Activated CD4-positive, alpha-beta memory T cell treated with anti-CD3 and anti-CD28 coated beads for 36 hours (primary cell): ENCODE results near the gene ATOSB. TPM values are rescaled to one million over a fixed set of nuclear protein-coding genes. Genes with fewer than 3 reads are reported as not detected.

Experiments
- CTCF ChIA-PET: fragments of 350-600 bp; sonication (Branson Sonifier 250); formaldehyde crosslinking; loops from one replicate; lab custom pipeline; 2021; ENCODE audit warnings: antibody characterized with exemption, inconsistent platforms; lab: Charles Lee
- POLR2A ChIA-PET: fragments of 350-600 bp; sonication (Branson Sonifier 250); formaldehyde crosslinking; loops from one replicate; lab custom pipeline; 2021; ENCODE audit warnings: antibody characterized with exemption; lab: Charles Lee
- DNase-seq: peaks from one replicate; pipeline ENCODE4 v3.0.0-alpha.2; 2020
- H3K27ac Mint-ChIP-seq: one replicate; pipeline ENCODE4 v1.8.0; 2021; ENCODE audit warnings: mixed read lengths
- H3K27me3 Mint-ChIP-seq: one replicate; pipeline ENCODE4 v1.8.0; 2021; ENCODE audit warnings: mixed read lengths
- H3K36me3 Mint-ChIP-seq: one replicate; pipeline ENCODE4 v1.8.0; 2021; ENCODE audit warnings: mixed read lengths
- H3K4me1 Mint-ChIP-seq: one replicate; pipeline ENCODE4 v1.8.0; 2021; ENCODE audit warnings: low read depth, mixed read lengths
- H3K4me3 Mint-ChIP-seq: one replicate; pipeline ENCODE4 v1.8.0; 2021; ENCODE audit warnings: mild to moderate bottlenecking, mixed read lengths
- H3K9me3 Mint-ChIP-seq: one replicate; pipeline ENCODE4 v1.8.0; 2021; ENCODE audit warnings: mixed read lengths
- intact Hi-C: fragments of 100-400 bp; cut with micrococcal nuclease; formaldehyde crosslinking; loops from one replicate; pipeline ENCODE4 v1.15.1; 2023
- total RNA-seq, 2 experiments: library from RNA; stranded (reverse); gene quantifications; one replicate each; pipeline ENCODE4 v1.2.3, GENCODE V29; 2021

ATOSB gene
- total RNA-seq, 2 experiments from 2014 or later, result 9.1 to 9.6 TPM

DNA sequence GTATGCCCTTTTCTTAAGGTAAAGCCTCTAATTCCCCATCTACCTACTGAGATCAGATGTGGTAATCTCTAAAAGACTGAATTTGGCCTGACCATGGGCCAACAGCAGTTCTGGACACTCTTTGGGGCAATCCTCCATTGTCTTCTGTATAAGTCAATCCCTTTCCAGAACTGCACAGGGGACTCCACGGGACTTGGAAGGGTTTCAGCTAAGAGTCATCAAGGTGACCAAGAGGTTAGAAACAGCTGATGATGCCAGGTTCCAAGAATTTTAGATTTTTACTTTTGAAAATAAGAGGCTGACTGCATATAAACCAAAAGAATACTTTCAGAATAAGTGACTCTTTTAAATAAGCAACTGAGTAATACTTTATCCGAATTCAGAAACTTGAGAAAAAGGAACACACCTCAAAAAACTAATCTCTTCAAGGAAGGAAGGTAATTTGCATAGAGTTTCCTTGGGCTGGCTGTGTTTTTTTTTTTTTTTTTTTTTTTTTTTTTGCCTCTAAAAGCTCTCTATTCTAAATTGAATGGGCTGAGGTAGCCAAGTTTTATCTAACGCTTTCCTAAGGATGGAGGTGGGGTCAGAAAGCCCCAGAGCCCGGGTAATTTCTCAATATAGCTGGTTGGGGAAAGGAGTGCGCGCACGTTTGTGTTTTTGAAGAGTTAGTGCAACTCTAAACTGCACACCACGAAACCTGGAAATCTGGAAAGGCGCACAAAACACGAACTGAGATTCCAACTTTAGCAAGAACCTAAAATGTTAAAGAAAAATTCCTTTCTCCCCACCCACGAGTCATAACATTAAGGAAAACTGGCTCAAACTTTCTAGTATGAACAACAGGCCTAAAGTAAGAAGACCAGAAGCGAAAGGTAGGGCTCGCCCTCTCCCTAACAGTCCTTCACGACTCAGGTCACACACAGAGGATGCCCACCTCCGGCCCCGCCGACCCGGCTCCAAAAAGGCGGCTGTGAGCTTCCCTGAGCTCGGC lies 44.5 kb downstream of the ATOSB start:
- intact Hi-C loops, result loop anchor here (2.0 to 10.0 kb wide), 3 partner anchors 188 to 664 kb away; partner anchors contain the start of genes CCDC107, CREB3, RMRP and TLN1
- DNase-seq, result peak; percentile 42
- Mint-ChIP-seq H3K9me3 (no peaks in the 10 kb centered on the region), H3K27me3 (peaks cover 2% of the 10 kb centered on the region), H3K36me3 (peaks cover 66% of the 10 kb centered on the region), H3K4me3 (peak overlapping the region; percentile 92), H3K27ac (peak overlapping the region; percentile 99), H3K4me1 (peaks cover 59% of the 10 kb centered on the region)
- POLR2A ChIA-PET, result interaction anchor here (0.9 to 2.9 kb wide), 15 partner anchors 9 to 548 kb away, joined by 3 to 37 read pairs (median 5); partner anchors contain the start of genes ATOSB, DNAJB5, FANCG and PIGO
- CTCF ChIA-PET, result interaction anchor here (0.5 to 3.6 kb wide), 9 partner anchors 9 to 533 kb away, joined by 3 to 36 read pairs (median 3); partner anchors contain the start of genes FANCG, PIGO and STOML2

GRCh38 chr9:35069020-35069419 lies 46.6 kb downstream of the ATOSB start:
- POLR2A ChIA-PET, result no interaction called here
- peaks cover 58% of the 10 kb centered on the region for H3K4me1 Mint-ChIP-seq
- intact Hi-C loops, result no loop called here
- H3K27me3 Mint-ChIP-seq, result peaks cover 2% of the 10 kb centered on the region
- no peaks in the 10 kb centered on the region for H3K9me3 Mint-ChIP-seq
- no peak for DNase-seq
- CTCF ChIA-PET, result interaction anchor here (1.4 to 2.1 kb wide), 2 partner anchors 18 to 27 kb away, joined by 3 to 5 read pairs; no protein-coding TSS in a partner anchor
- peak overlapping the region; percentile 55 for H3K4me3 Mint-ChIP-seq
- peak overlapping the region; percentile 51 for H3K27ac Mint-ChIP-seq
- peaks cover 68% of the 10 kb centered on the region for H3K36me3 Mint-ChIP-seq

DNA sequence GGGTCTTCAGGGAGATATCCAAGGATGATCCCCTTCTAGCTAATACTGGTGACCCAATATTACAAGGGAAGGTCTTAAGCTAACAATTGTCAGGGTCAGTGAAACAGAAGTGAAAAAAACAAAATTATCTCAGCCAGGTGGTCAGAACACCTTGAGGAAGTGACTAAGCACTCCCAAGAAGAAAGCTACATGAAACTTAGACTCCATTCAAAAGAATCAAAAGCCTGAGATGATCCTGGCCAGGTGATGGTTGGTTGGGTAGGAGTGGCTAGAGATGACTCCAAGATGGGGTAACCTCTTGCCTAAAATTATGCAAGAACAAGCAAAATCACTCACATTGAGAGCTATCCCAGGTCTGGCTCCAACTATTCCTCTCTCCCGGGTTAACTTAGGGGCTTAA lies 48.6 kb downstream of the ATOSB start:
- peaks cover 43% of the 10 kb centered on the region for H3K4me1 Mint-ChIP-seq
- H3K36me3 Mint-ChIP-seq, result peaks cover 78% of the 10 kb centered on the region
- H3K27ac Mint-ChIP-seq, result peak overlapping the region; percentile 46
- CTCF ChIA-PET, result interaction anchor here (0.5 to 1.6 kb wide), 4 partner anchors 12 to 167 kb away, joined by 4 to 9 read pairs (median 6); partner anchors contain the start of gene FANCG
- DNase-seq, result no peak
- no peak overlapping the region for H3K4me3 Mint-ChIP-seq
- POLR2A ChIA-PET, result interaction anchor here (1.0 kb wide), 1 partner anchor 28 kb away, joined by 3 read pairs; no protein-coding TSS in a partner anchor
- H3K9me3 Mint-ChIP-seq, result no peaks in the 10 kb centered on the region
- intact Hi-C loops, result no loop called here
- no peaks in the 10 kb centered on the region for H3K27me3 Mint-ChIP-seq

GRCh38 chr9:35060548-35061207 lies 55.0 kb downstream of the ATOSB start:
- CTCF ChIA-PET, result interaction anchor here (1.3 kb wide), 1 partner anchor 9 kb away, joined by 4 read pairs; no protein-coding TSS in a partner anchor
- DNase-seq, result no peak
- Mint-ChIP-seq H3K4me3 (no peak overlapping the region), H3K9me3 (no peaks in the 10 kb centered on the region), H3K27ac (no peak overlapping the region), H3K4me1 (no peaks in the 10 kb centered on the region), H3K36me3 (peaks cover 90% of the 10 kb centered on the region), H3K27me3 (no peaks in the 10 kb centered on the region)
- intact Hi-C loops, result no loop called here
- POLR2A ChIA-PET, result interaction anchor here (0.7 kb wide), 1 partner anchor 411 kb away, joined by 4 read pairs; no protein-coding TSS in a partner anchor

GRCh38 chr9:35059438-35059837 lies 56.2 kb downstream of the ATOSB start:
- H3K4me1 Mint-ChIP-seq, result no peaks in the 10 kb centered on the region
- no peak overlapping the region for H3K27ac Mint-ChIP-seq
- DNase-seq, result no peak
- intact Hi-C loops, result no loop called here
- no peaks in the 10 kb centered on the region for H3K27me3 Mint-ChIP-seq
- no peaks in the 10 kb centered on the region for H3K9me3 Mint-ChIP-seq
- H3K36me3 Mint-ChIP-seq, result peaks cover 89% of the 10 kb centered on the region
- ChIA-PET CTCF (interaction anchor here (1.3 kb wide), 1 partner anchor 8 kb away, joined by 4 read pairs; no protein-coding TSS in a partner anchor), POLR2A (interaction anchor here (1.2 kb wide), 1 partner anchor 12 kb away, joined by 5 read pairs; no protein-coding TSS in a partner anchor)
- H3K4me3 Mint-ChIP-seq, result no peak overlapping the region

GRCh38 chr9:35057271-35057620 lies 58.4 kb downstream of the ATOSB start:
- H3K4me3 Mint-ChIP-seq, result no peak overlapping the region
- ChIA-PET POLR2A (interaction anchor here (0.6 to 1.0 kb wide), 2 partner anchors 10 to 15 kb away, joined by 3 read pairs; partner anchors contain the start of gene VCP), CTCF (no interaction called here)
- no peak overlapping the region for H3K27ac Mint-ChIP-seq
- H3K36me3 Mint-ChIP-seq, result peaks cover 83% of the 10 kb centered on the region
- no peaks in the 10 kb centered on the region for H3K9me3 Mint-ChIP-seq
- intact Hi-C loops, result no loop called here
- DNase-seq, result no peak
- no peaks in the 10 kb centered on the region for H3K4me1 Mint-ChIP-seq
- H3K27me3 Mint-ChIP-seq, result no peaks in the 10 kb centered on the region

GRCh38 chr9:35056571-35057270 lies 58.9 kb downstream of the ATOSB start:
- intact Hi-C loops, result no loop called here
- H3K36me3 Mint-ChIP-seq, result peaks cover 80% of the 10 kb centered on the region

DNA sequence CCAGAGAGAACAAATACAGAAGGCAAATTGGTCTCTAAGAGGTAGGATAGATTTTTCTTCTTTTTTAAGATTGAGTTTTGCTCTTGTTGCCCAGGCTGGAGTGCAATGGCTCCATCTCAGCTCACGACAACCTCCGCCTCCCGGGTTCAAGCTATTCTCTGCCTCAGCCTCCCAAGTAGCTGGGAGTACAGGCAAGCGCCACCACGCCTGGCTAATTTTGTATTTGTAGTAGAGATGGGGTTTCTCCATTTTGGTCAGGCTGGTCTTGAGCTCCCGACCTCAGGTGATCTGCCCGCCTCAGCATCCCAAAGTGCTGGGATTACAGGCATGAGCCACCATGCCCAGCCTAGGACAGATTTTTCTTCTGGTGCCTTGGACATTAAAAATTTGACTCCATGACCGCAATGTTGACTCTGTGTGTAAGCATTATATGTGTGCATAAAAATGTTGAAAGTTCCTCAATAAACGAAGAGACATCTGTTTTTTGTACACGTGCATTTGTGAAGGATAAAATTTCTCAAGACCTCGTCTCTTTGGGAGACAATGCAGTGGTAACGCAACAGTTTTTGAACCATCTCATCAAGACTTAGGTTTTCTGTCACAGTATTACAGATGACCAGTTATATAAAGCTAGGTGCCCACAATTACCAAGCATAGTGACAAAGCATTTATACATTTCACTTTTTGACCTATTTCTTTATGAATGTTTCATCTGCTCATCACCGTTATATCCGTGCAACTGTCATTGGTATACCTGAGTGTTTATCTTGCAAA lies 60.6 kb downstream of the ATOSB start:
- no peaks in the 10 kb centered on the region for H3K9me3 Mint-ChIP-seq
- no peaks in the 10 kb centered on the region for H3K4me1 Mint-ChIP-seq
- peaks cover 70% of the 10 kb centered on the region for H3K36me3 Mint-ChIP-seq
- no peaks in the 10 kb centered on the region for H3K27me3 Mint-ChIP-seq
- no peak overlapping the region for H3K27ac Mint-ChIP-seq
- no peak overlapping the region for H3K4me3 Mint-ChIP-seq
- DNase-seq, result no peak
- CTCF ChIA-PET, result no interaction called here
- POLR2A ChIA-PET, result no interaction called here
- intact Hi-C loops, result no loop called here

More at GRCh38 chr9:35056571-35057270, 58.9 kb downstream of the ATOSB start:
- Mint-ChIP-seq H3K27ac (no peak overlapping the region), H3K4me3 (no peak overlapping the region), H3K9me3 (no peaks in the 10 kb centered on the region), H3K27me3 (no peaks in the 10 kb centered on the region), H3K4me1 (no peaks in the 10 kb centered on the region)
- ChIA-PET CTCF (no interaction called here), POLR2A (interaction anchor here (0.6 to 1.0 kb wide), 2 partner anchors 9 to 16 kb away, joined by 3 read pairs; partner anchors contain the start of gene VCP)
- DNase-seq, result no peak

DNA sequence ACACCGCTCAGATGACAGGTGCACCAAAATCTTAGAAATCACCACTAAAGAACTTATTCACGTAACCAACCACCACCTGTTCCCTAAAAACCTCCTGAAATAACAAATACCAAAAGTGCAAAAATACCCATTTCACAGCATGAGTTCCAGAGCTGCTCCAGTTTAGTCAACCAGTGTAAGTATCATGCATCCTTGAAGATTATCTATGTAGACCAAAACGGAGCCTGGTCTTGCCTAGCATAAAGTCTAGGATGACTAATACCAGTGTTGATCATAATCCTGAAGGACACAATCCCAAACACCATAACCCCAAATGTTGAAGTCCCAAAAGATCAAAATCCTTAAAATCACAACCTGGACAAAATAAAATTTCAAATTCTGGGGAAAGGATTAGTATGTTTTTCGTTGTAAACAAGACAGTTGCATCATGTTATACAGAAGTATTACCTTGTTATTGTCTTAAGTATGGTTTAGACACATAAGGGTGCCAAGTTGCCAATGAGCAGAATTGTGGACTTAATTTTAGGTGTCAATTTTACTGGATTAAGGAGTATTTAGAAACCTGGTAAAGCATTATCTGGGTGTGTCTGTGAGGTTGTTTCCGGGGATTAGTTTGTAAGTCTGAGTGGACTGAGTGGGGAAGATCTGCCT lies 61.4 kb downstream of the ATOSB start:
- peaks cover 62% of the 10 kb centered on the region for H3K36me3 Mint-ChIP-seq
- POLR2A ChIA-PET, result no interaction called here

More for the DNA sequence above, 61.4 kb downstream of the ATOSB start:
- DNase-seq, result no peak
- no peak overlapping the region for H3K27ac Mint-ChIP-seq
- no peaks in the 10 kb centered on the region for H3K9me3 Mint-ChIP-seq
- no peaks in the 10 kb centered on the region for H3K27me3 Mint-ChIP-seq
- no peak overlapping the region for H3K4me3 Mint-ChIP-seq
- intact Hi-C loops, result no loop called here
- CTCF ChIA-PET, result no interaction called here
- no peaks in the 10 kb centered on the region for H3K4me1 Mint-ChIP-seq
